Stromal cell of bone marrow (primary cell): ENCODE data around the gene TARM1.
A peak's percentile ranks its signal among the peaks of the same experiment; 100 is the strongest.
"Not testable (repeated sequence)": the region's sequence is repeated elsewhere in the genome, so short reads cannot be mapped to it uniquely, and the experiment has no call there.

Source experiments
- DNase-seq: peaks from one replicate; pipeline ENCODE4 v3.0.0-alpha.2; 2012; ENCODE audit warnings: low read depth

The TARM1 gene

GRCh38 chr19:54099903-54100255 is 18.7 kb upstream of the TARM1 start:
- not testable (repeated sequence) for DNase-seq

GRCh38 chr19:54099190-54099902 is 18.2 kb upstream of the TARM1 start:
- DNase-seq: no peak

GRCh38 chr19:54096617-54097106 is 15.5 kb upstream of the TARM1 start:
- DNase-seq: peak; percentile 41

- DNase-seq: peak; percentile 13
Measured at GRCh38 chr19:54095859-54096616, 14.9 kb upstream of the TARM1 start.

GRCh38 chr19:54095136-54095858 is 14.1 kb upstream of the TARM1 start:
- no peak for DNase-seq

- no peak for DNase-seq
Measured at GRCh38 chr19:54094426-54095000, 13.3 kb upstream of the TARM1 start.

- DNase-seq: no peak
Measured at GRCh38 chr19:54084410-54084809, 3.2 kb upstream of the TARM1 start.

- DNase-seq: no peak
Measured at GRCh38 chr19:54077334-54077733, 3.8 kb downstream of the TARM1 start.

GRCh38 chr19:54074851-54075250 is 6.3 kb downstream of the TARM1 start:
- DNase-seq: no peak

- DNase-seq: no peak
Measured at GRCh38 chr19:54073829-54074228, 7.3 kb downstream of the TARM1 start.

GRCh38 chr19:54069470-54069869 is 11.7 kb downstream of the TARM1 start:
- no peak for DNase-seq

GRCh38 chr19:54063350-54064116 is 17.6 kb downstream of the TARM1 start, which contains the start of gene VSTM1:
VSTM1 (minus strand) TSS chr19:54063897; CDS start chr19:54063777, 120 bp downstream.
- DNase-seq: no peak

GRCh38 chr19:54062643-54063042 is 18.5 kb downstream of the TARM1 start:
- no peak for DNase-seq

GRCh38 chr19:54047616-54048015 is 33.5 kb downstream of the TARM1 start:
- no peak for DNase-seq

- DNase-seq: no peak
Measured at GRCh38 chr19:54045771-54046170, 35.4 kb downstream of the TARM1 start.

GRCh38 chr19:54042989-54043388 is 38.2 kb downstream of the TARM1 start:
- no peak for DNase-seq

GRCh38 chr19:54041969-54042606 is 39.1 kb downstream of the TARM1 start:
- no peak for DNase-seq

GRCh38 chr19:54040003-54040402 is 41.2 kb downstream of the TARM1 start:
- no peak for DNase-seq

GRCh38 chr19:54036542-54036941 is 44.6 kb downstream of the TARM1 start:
- not testable (repeated sequence) for DNase-seq

- peak; percentile 90 for DNase-seq
Measured at GRCh38 chr19:54035215-54036178, 45.7 kb downstream of the TARM1 start.
